Activated T-cell treated with anti-CD3 and anti-CD28 coated beads, Interleukin-2, amount 50 U/mL, for 4 hours (primary cell): ENCODE measurements around the gene GATAD1. TPM values are rescaled to one million over a fixed set of nuclear protein-coding genes. Genes with fewer than 3 reads are reported as not detected.
"Not testable (repeated sequence)": the region's sequence is repeated elsewhere in the genome, so short reads cannot be mapped to it uniquely, and the experiment has no call there.

ENCODE experiments used
- ATAC-seq, 2 donors: fragments of 200-7000 bp; cut with Tn5 transposase; one replicate each; pipeline ENCODE4 v1.10.0; 2021
- DNase-seq: peaks from one replicate; pipeline ENCODE4 v3.0.0-alpha.2; 2020
- H3K27me3 Mint-ChIP-seq: one replicate; pipeline ENCODE4 v1.8.0; 2021; ENCODE audit warnings: low read depth, mixed read lengths
- H3K36me3 Mint-ChIP-seq: one replicate; pipeline ENCODE4 v1.8.0; 2022; ENCODE audit warnings: mixed read lengths; ENCODE audit not compliant: insufficient read depth
- H3K4me1 Mint-ChIP-seq: one replicate; pipeline ENCODE4 v1.8.0; 2021; ENCODE audit warnings: low read depth, mixed read lengths
- H3K4me3 Mint-ChIP-seq: one replicate; pipeline ENCODE4 v1.8.0; 2021; ENCODE audit warnings: mild to moderate bottlenecking, moderate library complexity, mixed read lengths
- H3K9me3 Mint-ChIP-seq: one replicate; pipeline ENCODE4 v1.8.0; 2021; ENCODE audit warnings: mixed read lengths
- total RNA-seq, 3 donors: library from RNA; stranded (reverse); gene quantifications; one replicate each; pipeline ENCODE4 v1.2.1, GENCODE V29; 2021

GATAD1 gene
- total RNA-seq = 10 to 100 TPM in 2 of 3 donors, 1 to 10 TPM in 1; 8.4 to 12.2 (median 10.4) TPM

GRCh38 chr7:92447345-92448204, at the start of gene GATAD1:
Gene GATAD1 (plus strand): TSS chr7:92447482. CDS start chr7:92447730, 248 bp downstream.
- Mint-ChIP-seq H3K27me3 (no peaks in the 10 kb centered on the region), H3K9me3 (no peaks in the 10 kb centered on the region), H3K4me1 (peaks cover 10% of the 10 kb centered on the region), H3K4me3 (peak within 1 kb of the TSS; percentile 85), H3K36me3 (peaks cover 6% of the 10 kb centered on the region)
- peak; percentile 84 to 89 for ATAC-seq
- peak; percentile 69 for DNase-seq

- peaks cover 30% of the 10 kb centered on the region for H3K36me3 Mint-ChIP-seq
- no peaks in the 10 kb centered on the region for H3K4me1 Mint-ChIP-seq
- ATAC-seq (no peak), DNase-seq (no peak)
- no peak overlapping the region for H3K4me3 Mint-ChIP-seq
- H3K9me3 Mint-ChIP-seq = no peaks in the 10 kb centered on the region
- no peaks in the 10 kb centered on the region for H3K27me3 Mint-ChIP-seq
Observed at GRCh38 chr7:92397542-92397941, 49.7 kb upstream of the GATAD1 start.

- H3K9me3 Mint-ChIP-seq = no peaks in the 10 kb centered on the region
- ATAC-seq (no peak), DNase-seq (no peak)
- H3K4me3 Mint-ChIP-seq = no peak overlapping the region
- peaks cover 26% of the 10 kb centered on the region for H3K36me3 Mint-ChIP-seq
- H3K4me1 Mint-ChIP-seq = peaks cover 16% of the 10 kb centered on the region
- H3K27me3 Mint-ChIP-seq = no peaks in the 10 kb centered on the region
Observed at GRCh38 chr7:92400013-92400412, 47.3 kb upstream of the GATAD1 start.

- no peak for ATAC-seq
- Mint-ChIP-seq H3K4me1 (peaks cover 16% of the 10 kb centered on the region), H3K9me3 (no peaks in the 10 kb centered on the region), H3K27me3 (no peaks in the 10 kb centered on the region), H3K36me3 (peaks cover 11% of the 10 kb centered on the region), H3K4me3 (no peak overlapping the region)
- DNase-seq = no peak
Observed at GRCh38 chr7:92402920-92403759, 44.1 kb upstream of the GATAD1 start.

GRCh38 chr7:92403760-92404074, 43.6 kb upstream of the GATAD1 start:
- ATAC-seq = no peak
- no peaks in the 10 kb centered on the region for H3K27me3 Mint-ChIP-seq
- H3K36me3 Mint-ChIP-seq = peaks cover 6% of the 10 kb centered on the region
- no peak for DNase-seq
- H3K9me3 Mint-ChIP-seq = no peaks in the 10 kb centered on the region
- H3K4me3 Mint-ChIP-seq = no peak overlapping the region
- peaks cover 16% of the 10 kb centered on the region for H3K4me1 Mint-ChIP-seq

- Mint-ChIP-seq H3K4me1 (peaks cover 16% of the 10 kb centered on the region), H3K27me3 (no peaks in the 10 kb centered on the region), H3K9me3 (no peaks in the 10 kb centered on the region), H3K4me3 (no peak overlapping the region), H3K36me3 (peaks cover 3% of the 10 kb centered on the region)
- ATAC-seq = peak; percentile 62 to 78
- peak; percentile 14 for DNase-seq
Observed at GRCh38 chr7:92404170-92404614, 43.1 kb upstream of the GATAD1 start.

GRCh38 chr7:92409357-92409756, 37.9 kb upstream of the GATAD1 start:
- Mint-ChIP-seq H3K4me3 (no peak overlapping the region), H3K9me3 (no peaks in the 10 kb centered on the region), H3K36me3 (no peaks in the 10 kb centered on the region), H3K4me1 (peaks cover 3% of the 10 kb centered on the region), H3K27me3 (peaks cover 8% of the 10 kb centered on the region)
- no peak for DNase-seq
- ATAC-seq = no peak

GRCh38 chr7:92410162-92410561, 37.1 kb upstream of the GATAD1 start:
- H3K9me3 Mint-ChIP-seq, H3K4me3 Mint-ChIP-seq, H3K27me3 Mint-ChIP-seq, DNase-seq, H3K36me3 Mint-ChIP-seq, ATAC-seq, H3K4me1 Mint-ChIP-seq: not testable (repeated sequence)

- ATAC-seq (no peak), DNase-seq (no peak)
- Mint-ChIP-seq H3K36me3 (no peaks in the 10 kb centered on the region), H3K4me1 (no peaks in the 10 kb centered on the region), H3K9me3 (no peaks in the 10 kb centered on the region), H3K27me3 (peaks cover 8% of the 10 kb centered on the region), H3K4me3 (no peak overlapping the region)
Observed at GRCh38 chr7:92412745-92413144, 34.5 kb upstream of the GATAD1 start.

GRCh38 chr7:92413550-92413949, 33.7 kb upstream of the GATAD1 start:
- H3K4me3 Mint-ChIP-seq = no peak overlapping the region
- no peaks in the 10 kb centered on the region for H3K4me1 Mint-ChIP-seq
- no peak for ATAC-seq
- H3K9me3 Mint-ChIP-seq = no peaks in the 10 kb centered on the region
- no peaks in the 10 kb centered on the region for H3K36me3 Mint-ChIP-seq
- peaks cover 8% of the 10 kb centered on the region for H3K27me3 Mint-ChIP-seq
- DNase-seq = no peak

- no peak overlapping the region for H3K4me3 Mint-ChIP-seq
- no peaks in the 10 kb centered on the region for H3K4me1 Mint-ChIP-seq
- no peaks in the 10 kb centered on the region for H3K9me3 Mint-ChIP-seq
- DNase-seq = no peak
- no peaks in the 10 kb centered on the region for H3K36me3 Mint-ChIP-seq
- ATAC-seq = no peak
- peaks cover 8% of the 10 kb centered on the region for H3K27me3 Mint-ChIP-seq
Observed at GRCh38 chr7:92415225-92415624, 32.1 kb upstream of the GATAD1 start.

- Mint-ChIP-seq H3K27me3 (peaks cover 3% of the 10 kb centered on the region), H3K4me3 (no peak overlapping the region), H3K4me1 (no peaks in the 10 kb centered on the region), H3K9me3 (no peaks in the 10 kb centered on the region), H3K36me3 (no peaks in the 10 kb centered on the region)
- DNase-seq (no peak), ATAC-seq (no peak)
Observed at GRCh38 chr7:92417913-92418312, 29.4 kb upstream of the GATAD1 start.

- Mint-ChIP-seq H3K27me3 (peaks cover 19% of the 10 kb centered on the region), H3K4me3 (no peak overlapping the region), H3K9me3 (no peaks in the 10 kb centered on the region), H3K4me1 (peaks cover 13% of the 10 kb centered on the region), H3K36me3 (no peaks in the 10 kb centered on the region)
- no peak for DNase-seq
- no peak for ATAC-seq
Observed at GRCh38 chr7:92421676-92422435, 25.4 kb upstream of the GATAD1 start.

- Mint-ChIP-seq H3K9me3 (no peaks in the 10 kb centered on the region), H3K27me3 (peaks cover 27% of the 10 kb centered on the region), H3K4me1 (peaks cover 13% of the 10 kb centered on the region), H3K36me3 (no peaks in the 10 kb centered on the region), H3K4me3 (no peak overlapping the region)
- no peak for ATAC-seq
- no peak for DNase-seq
Observed at GRCh38 chr7:92422926-92423325, 24.4 kb upstream of the GATAD1 start.
